Thoracic aorta endothelial cell (primary cell): Measurements from ENCODE around the gene RYR3. TPM values are rescaled to one million over a fixed set of nuclear protein-coding genes. Genes with fewer than 3 reads are reported as not detected.

Experiments
- small RNA-seq: library from RNA; depleted of rRNA; stranded (forward); fragments of <200 nt; gene quantifications from one replicate; pipeline ENCODE3, GENCODE V24; 2012
- total RNA-seq: library from RNA; depleted of rRNA; stranded (reverse); fragments of >200 nt; gene quantifications from 2 replicates; pipeline ENCODE4 v1.2.3, GENCODE V29; 2012

The RYR3 gene
- under 0.01 and 0.66 TPM in 2 replicates for total RNA-seq

DNA sequence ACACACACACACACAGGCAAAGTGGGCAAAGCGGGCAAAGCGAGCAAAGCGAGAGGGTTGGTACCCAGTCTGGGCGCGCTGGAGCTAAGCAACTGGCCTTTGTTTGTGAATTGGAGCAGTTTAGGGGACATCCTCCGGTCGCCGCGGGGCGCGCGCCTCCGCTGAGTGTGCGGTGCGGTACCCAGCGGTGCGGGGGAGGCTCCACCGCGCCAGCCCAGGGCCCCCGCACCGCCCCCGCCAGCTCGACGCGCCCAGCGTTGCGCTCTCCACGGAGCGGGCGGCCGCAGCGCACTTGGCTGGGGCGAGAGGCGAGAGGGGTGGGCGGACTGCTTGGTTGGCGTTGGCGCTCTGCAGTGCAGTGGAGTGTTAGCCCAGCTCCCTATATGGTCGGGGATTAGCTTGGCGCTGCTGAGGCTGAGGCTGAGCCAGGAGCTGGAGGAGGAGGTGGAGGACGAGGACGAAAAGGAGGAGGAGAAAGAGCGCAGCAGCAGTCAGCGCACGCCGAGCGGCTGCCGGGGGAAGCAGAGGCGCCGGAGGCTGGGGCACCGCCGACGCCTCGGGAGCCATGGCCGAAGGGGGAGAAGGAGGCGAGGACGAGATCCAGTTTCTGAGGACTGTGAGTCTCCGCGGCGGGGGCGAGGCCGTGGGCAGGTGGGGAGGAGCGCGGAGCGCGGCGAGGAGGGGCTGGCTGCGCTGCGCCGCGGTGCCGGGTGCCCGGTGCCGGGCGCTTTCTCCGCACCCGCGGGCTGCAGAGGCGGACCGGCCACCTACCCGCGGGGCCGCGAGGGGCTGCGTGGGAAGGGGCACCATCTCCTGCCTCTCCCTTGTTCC is at the start of gene RYR3:
TSS of gene RYR3 (plus strand) at position 487 of the 831 bp plus-strand sequence. CDS start at position 566, 79 bp downstream.

Small RNA genes lying within 50 kb of the gene (small RNA-seq; reads per million reads assigned to genes)
- gene RF00019 = not detected

Other genes starting within 250 kb of the RYR3 start
- gene FMN1, start 116.3 kb upstream of the RYR3 start, total RNA-seq = under 0.01 TPM in 2 replicates